ENCODE measurements around the gene CAPN14.

DNA sequence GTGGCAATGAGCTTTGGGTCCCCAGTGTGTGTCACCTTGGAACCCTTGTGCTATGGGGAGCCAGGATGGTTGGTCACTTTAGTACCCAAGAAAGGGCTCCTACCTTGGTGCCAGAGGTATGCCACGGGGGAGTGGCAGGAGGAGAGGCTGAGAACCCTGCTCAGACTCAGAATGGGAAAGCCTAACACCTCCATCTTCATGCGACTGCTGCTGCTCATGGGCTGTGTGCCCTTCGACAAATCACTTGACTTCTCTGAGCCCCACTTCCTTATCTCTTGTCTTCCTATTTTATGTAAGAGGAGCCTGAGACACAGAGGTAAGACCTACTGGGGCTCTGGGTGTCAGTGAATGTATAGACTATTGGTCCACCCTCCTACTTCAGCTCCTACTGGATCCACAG lies 41.8 kb upstream of the CAPN14 start:
- TF ChIP-seq, protein P1, sequence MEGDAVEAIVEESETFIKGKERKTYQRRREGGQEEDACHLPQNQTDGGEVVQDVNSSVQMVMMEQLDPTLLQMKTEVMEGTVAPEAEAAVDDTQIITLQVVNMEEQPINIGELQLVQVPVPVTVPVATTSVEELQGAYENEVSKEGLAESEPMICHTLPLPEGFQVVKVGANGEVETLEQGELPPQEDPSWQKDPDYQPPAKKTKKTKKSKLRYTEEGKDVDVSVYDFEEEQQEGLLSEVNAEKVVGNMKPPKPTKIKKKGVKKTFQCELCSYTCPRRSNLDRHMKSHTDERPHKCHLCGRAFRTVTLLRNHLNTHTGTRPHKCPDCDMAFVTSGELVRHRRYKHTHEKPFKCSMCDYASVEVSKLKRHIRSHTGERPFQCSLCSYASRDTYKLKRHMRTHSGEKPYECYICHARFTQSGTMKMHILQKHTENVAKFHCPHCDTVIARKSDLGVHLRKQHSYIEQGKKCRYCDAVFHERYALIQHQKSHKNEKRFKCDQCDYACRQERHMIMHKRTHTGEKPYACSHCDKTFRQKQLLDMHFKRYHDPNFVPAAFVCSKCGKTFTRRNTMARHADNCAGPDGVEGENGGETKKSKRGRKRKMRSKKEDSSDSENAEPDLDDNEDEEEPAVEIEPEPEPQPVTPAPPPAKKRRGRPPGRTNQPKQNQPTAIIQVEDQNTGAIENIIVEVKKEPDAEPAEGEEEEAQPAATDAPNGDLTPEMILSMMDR (IDR thresholded peaks at IDR 0.05; ENCODE audit: low read length): no peak
- TF ChIP-seq EZH2 (optimal IDR thresholded peaks at IDR 0.05; ENCODE audit: low read depth, low read length) (no peak), EZH2phosphoT487 (IDR thresholded peaks at IDR 0.05; ENCODE audit: low read length) (no peak)

All from MM.1S (cell line).